ENCODE measurements around the gene PARP1.

PARP1 gene

DNA sequence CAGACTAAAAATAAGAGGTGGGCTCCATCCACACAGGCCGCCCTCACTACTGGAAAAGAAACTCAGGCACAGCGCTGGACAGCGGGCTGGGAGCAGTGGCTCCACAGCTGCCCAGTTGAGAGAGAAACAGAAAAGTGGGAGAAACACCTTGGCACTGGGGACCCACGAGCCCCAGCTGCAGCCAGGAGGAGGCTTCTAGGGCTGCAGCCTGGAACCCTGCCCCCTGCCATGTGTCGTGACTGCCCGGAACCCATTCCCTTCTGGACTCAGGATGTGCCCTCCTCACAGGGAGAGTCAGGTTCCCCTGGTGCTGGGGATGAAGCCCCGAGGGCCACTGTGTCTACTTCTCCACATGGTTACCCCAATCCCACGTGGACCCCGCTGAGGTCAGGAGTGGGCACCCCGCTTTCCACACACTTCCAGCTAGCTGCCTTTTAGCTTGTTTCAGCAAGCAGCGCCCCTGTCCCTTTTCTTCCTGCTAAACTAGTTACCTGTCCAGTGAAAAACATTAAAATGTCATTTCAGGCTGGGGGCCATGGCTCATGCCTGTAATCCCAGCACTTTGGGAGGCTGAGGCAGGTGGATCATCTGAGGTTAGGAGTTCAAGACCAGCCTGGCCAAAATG lies 35.9 kb downstream of the PARP1 start:
- DNase-seq: no peak

DNA sequence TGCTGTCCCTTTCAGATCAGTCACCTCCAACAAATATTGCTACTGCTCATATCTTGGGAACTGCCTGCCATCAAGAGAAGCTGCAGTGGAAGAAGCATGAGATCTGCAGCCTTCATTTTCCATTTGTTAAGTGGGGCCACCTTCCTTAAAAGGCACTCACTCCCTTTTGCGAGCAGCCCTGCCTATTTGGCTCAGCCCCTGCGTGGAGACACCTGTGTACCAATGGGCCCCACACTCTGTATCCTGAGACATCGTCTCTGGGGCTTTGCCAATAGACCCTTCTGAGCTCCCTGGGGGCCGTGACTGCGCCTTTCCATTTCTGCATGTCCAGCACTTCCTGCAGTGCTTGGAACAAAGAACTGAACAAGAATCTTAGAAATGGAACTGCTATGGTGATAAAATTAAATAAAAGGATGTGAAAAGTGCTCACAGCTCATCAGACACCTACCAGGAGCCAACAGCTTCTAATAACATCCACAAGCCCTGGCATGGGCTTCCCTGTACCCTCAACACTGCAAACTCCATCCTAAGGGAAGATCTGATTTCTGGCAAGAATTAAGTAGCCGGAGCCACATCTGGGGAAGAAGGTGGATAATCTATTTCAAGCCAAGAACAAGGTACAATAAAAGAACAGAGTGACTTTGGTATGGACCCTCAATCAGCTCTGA lies 36.7 kb downstream of the PARP1 start:
- DNase-seq: no peak

DNA sequence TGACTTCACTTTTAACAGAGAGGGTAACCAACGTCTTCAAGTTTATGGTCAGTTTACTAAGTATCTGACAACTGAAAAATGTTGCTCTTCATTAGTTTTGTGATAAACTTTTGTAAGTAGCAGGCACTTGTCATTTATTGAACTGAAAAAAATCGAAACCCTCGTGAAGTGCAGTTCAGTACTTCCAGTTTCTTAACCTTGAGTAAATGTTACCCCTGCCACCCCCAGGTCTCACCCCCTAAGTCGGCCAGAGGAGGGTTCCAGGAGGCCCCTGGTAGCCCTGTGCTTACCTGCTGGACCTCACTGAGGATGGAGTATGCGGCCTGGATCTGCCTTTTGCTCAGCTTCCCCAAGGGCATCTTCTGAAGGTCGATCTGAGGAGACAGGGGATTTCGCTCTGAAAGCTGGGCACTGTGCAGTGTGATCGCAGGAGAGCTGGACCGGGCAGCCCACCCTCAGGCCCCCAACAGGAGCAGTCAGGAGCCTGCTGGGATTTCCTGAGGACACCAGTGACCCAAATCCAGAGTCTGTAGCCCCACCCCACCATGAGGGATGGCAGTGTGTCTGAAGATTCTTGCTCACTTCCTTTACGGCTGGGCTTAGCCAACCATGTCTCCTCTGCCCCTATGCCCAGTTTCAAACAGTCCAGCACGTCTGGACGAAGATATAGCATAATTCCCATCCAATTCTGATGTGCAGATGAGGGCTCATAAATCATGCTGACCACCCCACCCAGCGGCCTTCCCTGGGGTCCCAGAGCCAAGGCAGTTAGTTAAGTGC lies 37.6 kb downstream of the PARP1 start:
- DNase-seq: no peak

DNA sequence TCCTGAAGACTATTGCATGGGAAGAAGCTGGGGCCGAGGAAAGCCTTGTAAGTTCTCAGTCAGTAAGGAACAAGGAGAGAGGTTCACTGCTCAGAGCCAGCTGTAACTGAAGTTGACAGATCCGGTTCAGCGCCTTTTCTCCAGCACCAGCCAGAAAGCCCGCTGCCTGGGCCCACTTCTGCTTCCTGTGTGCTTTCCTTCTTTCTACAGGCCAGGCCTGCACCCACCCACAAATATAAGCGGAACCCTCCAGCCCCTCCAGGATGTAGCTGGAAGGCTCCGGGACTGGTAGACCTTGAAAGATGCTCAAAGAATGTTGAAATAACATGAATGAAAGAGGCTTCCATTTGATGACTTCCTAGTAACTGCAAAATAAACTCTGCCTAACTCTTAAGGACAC lies 38.8 kb downstream of the PARP1 start:
- DNase-seq: no peak

DNA sequence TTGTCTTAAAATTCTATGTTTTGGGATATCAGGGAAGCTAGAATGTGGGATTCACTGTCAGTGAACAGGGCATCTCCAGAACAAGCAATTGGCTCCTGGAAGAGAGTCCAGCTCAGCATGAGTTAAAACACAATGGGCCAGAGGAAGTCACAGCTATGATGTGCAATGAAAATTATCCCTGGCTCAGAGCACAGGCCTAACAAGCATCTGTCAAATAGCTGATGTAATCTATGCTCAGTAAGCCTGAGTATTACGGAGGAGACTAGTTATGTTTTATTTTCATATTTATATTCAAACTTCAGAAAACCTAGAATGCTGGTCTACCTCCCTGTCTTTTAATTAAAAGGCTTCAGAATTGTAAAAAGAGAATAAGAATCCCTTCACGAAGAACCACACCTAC lies 41.6 kb downstream of the PARP1 start:
- DNase-seq: no peak

DNA sequence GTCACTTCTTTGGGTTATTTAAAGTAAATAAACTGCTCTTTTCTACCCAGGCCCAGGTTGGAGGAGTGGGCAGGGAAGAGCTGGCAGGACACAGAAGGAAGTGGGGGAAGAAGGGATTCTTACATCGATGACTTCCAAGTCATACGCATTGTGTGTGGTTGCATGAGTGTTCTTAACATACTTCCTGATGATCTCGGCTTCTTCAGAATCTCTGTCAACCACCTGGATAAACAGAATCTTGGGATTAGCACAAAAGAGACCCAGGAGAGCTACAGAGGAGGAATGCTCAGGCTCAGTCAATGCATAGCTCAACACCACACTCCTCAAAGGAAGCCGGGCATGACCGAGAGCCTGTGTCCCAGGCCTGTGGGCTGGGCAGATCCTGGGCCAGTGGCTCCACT lies 42.1 kb downstream of the PARP1 start:
- no peak for DNase-seq

DNA sequence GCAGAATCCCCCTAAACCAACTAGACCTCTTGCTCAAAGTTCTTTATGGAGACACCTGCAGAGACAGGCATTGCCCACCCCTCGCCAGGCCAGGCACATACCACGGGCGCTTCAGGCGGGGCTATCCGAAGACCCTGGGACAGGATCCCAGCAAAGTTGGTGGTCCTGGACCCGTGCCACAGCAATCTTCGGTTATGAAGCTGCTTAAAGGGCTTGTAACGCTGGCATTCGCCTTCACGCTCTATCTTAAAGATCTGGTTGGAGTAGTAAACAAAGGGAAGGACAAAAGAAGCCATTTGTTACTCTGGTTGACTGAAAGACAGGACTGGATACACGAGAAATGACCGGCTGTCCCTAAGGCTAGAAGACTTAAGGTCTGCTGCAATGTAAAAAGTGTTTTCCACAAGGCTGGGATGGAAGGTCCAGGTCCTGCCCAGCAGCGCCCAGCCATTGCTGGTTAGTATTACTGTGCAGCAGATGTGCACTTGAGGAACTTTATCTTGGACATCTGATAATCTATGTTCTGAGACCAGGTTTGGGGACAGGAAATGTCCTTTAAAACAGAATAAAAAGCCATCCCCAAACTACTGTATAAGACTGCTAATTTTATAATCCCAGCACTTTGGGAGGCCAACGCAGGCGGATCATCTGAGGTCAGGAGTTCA lies 42.9 kb downstream of the PARP1 start:
- DNase-seq: no peak

DNA sequence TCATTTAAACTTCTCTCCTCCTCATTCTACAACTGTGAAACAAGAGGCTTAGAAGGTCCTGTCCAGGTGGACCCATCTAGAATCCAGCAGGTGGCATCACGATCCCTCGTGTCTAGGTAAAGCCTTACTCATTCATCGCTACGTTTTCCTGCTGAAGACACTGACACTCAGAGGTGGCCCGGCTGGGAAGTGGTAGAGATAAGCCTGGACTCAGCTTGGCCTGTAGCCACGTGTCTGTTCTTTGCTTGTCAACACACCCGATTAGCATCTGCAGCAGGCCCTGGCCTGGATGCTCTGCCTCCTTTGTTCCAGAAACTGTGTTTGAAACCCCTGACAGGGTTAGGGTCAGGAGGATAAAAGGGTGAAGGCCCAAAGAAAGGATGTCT lies 43.4 kb downstream of the PARP1 start:
- no peak for DNase-seq

DNA sequence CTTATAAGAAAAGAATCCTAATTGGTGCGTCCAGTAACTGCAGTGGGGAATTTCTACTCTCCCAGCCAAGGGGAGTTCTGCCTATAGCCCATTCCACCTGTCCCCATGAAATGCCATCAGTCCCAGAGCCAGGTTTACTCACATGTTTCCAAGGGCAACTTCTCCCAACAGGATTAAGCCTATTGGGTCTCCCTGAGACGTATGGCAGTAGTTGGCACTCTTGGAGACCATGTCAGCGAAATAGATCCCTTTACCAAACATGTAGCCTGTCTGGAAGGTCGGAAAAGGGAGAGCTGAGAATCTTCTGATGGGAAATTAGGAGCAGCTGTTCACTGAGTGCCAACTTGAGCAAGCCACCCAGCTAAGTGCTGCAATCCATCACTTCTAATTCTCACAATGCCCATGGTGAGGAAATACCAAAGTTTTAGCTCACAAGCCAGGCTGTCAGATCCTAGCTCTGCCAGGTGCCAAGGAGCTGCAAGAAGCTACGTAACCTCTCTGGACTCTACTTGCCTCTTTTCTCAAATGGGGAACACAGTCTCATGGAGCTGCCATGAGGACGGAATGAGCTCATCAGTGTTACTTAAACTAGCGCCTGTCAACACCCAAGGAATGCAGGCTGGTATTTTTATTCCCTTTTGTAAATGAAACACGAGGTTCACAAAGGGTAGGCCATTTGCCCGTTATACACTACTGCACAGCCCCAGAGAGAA lies 43.9 kb downstream of the PARP1 start:
- DNase-seq: no peak

DNA sequence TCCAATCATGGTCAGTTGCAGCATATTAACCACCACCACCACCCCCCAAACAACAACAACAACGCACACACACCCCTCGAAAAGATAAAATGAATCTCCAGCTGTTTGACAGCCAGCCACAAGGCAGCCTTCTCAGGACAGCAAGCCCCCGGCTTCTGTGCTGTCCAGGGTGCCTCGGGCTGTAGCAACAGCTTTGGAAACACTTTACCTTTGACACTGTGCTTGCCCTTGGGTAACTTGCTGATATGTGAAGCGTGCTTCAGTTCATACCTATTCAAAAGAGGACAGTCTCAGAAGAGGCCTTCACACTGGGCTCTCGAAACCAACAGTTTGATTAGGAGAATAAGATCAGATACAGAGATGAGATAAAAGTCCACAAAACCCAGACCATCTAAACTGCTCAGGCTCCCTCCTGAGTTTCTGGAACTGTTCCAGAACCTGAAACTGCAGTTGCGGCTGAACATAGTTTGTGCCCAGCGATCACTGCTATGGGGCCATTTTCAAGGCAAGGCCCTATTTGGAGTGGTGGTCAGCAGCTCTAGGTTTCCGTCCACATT lies 44.9 kb downstream of the PARP1 start:
- DNase-seq: no peak

DNA sequence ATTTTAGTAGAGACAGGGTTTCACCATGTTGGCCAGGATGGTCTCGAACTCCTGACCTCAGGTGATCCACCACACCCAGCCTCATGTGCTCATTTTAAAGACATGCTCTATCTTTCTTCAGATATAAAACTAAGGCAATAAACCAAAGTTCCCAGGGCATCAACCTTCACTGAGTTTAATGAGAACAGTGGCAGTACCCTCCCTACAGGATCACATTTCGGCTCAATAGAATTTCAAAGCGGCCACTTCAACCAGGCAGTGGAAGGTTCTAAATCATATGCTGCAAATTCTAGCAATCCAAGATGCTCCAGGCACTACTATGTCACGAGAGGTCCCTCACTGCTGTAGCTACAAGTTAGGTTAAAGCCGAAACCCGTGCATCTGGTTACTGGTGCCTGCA lies 45.5 kb downstream of the PARP1 start:
- no peak for DNase-seq

DNA sequence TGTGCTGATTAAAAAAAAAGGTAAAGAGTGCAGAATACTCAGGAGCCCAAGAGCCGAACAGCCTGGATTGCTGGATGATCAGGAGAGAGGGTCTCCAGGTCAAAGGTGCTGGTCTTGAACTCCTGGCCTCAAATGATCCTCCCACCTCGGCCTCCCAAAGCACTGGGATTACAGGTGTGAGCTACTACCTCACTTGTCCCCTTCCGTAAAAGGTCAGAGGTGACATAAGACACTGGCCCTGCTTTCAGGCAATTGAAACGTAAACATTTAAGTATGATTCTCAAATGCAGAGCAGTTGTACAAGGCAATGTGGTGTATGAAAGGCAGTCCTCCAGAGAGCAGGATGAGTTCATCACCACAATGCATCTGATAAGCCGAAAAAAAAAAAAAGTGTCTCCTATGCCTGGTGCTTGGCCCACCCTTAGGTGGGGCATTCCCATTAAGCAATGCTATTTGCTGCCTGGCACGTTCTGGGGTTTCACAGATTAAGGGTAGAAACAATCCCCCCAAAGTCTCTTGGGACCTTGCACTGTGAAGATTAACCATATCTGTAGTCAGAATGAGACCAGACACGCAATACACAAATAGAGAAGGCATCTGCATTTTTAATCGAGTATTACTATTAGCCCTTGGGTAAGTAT lies 47.7 kb downstream of the PARP1 start:
- DNase-seq: peak; percentile 19

DNA sequence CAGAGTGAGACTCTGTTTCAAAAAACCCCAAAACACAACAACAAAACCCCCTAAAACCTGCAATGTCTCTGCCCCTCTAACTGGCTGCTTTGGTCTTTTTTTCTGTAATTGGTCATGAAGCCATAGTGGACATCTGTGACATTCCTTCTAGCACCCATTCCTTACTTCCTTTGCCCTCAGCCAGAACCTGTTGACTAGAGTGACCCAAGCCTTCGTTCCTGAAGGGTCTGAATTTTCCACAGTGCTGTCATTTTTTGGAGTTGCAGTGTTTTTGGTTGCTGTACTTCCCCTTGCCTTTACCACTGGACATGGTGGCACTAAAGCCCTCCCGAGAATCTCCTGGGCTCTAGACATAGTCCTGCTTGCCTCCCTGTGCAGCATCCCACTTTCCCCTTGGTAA lies 50.5 kb downstream of the PARP1 start:
- DNase-seq: no peak

DNA sequence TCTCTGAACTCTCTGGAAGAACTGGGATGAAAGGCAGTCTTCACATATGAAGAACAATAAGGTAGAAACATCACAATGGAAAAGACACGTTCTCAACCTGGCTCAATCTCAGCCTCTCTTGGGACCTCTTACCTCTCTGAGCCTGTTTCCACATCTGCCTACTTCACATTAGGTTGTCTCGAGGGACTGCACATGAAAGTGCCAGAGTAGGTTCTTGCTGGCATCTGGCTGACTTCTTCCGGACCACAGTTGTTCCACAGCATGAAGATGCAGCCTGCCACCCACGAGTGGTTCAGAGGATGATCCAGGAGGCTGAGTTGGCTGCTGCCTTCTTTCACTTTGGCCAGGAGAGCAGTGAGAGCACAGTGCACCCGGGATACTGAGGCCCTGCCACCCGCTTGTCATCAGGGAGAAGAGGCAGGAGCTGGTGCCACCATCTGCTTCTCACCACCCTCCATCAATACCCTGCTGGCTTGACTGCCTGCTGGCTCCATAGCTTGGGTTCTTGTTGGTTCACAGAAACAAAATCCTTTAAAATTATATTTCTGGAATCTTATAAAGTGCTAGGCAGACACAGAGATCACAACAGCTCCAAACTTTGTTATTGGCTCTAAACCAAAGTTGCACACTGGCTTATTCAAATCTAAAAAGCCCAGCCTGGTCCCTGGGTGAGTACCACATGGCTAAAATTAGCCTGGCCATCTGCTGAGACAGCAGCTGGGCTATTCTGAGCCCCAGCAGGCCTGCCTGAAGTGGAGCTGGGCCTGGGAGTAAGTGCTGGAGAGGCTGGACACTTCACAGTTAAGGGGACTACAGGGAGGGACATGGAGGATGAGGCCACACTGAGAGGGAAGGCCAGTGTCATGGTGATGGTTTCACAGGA lies 52.0 kb downstream of the PARP1 start:
- no peak for DNase-seq

DNA sequence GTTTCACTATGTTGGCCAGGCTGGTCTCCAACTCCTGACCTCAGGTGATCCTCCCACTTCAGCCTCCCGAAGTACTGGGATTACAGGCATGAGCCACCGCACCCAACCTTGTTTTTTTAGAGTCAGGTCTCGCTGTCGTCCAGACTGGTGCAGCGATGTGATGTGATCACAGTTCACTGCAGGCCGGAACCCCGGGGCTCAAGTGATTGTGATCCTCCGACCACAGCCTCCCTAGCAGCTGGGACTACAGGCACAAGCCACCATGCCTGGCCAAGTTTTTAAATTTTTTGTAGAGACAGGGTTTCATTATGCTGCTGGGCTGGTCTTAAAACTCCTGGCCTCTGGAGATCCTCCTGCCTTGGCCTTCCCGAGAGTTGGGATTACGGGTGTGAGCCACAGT lies 52.9 kb downstream of the PARP1 start:
- DNase-seq: no peak

DNA sequence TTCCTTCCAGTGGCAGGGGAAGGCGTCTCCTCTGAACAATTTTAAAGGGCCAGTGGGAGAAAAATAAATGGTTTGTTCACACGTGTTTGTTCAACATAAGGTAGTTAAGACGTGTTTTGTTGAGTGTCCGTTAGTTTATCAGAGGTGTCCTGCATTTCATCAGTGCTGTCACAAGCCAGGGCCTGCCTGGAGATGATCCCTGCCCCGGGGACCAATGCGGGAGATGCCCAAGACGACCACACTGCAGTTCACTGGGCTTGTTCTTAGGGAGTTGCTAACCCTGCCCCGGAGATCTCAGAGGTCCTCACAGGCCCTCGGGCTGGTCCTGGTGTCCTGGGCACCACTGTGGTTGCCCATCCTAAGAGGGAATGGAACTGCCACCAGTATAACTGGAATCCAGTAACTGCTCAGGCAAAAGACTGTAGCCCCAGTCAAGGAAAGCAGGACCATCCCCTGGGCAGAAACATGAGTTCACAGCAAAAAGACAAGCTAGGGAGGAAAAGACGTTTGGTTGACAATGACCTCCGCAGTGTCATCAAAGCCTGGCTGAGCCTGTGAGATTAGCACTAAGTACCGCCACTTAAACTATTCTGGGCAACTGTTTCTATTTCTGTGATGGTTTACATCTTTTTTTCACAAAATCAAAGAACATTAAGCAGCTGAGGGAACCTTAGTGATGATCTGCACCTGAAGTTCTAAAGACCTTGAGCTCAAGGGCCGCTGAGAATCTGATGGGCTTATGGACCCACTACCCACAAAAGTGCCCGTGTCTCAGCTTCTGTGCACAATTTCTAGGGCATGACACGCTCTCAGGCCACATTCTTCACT lies 54.0 kb downstream of the PARP1 start:
- no peak for DNase-seq

DNA sequence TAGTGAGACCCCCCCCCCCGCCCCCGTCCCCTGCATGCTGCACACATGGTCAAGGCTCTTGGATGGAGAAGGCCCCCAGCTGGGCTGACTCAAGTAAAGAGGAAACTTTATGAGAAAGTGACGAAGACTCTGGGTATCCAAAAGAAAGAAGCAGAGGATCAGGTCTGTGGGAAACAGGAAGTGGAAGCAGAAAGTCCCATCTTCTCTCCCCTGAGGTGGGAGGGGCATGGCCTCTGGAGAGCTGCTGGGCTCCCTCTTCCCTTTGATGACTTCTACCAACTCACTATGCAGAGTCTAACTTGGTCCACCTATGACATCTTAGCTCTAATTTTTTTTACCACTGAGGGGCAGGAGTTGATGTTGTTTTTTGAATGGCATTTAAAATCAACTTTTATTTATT lies 56.2 kb downstream of the PARP1 start:
- peak; percentile 28 for DNase-seq

DNA sequence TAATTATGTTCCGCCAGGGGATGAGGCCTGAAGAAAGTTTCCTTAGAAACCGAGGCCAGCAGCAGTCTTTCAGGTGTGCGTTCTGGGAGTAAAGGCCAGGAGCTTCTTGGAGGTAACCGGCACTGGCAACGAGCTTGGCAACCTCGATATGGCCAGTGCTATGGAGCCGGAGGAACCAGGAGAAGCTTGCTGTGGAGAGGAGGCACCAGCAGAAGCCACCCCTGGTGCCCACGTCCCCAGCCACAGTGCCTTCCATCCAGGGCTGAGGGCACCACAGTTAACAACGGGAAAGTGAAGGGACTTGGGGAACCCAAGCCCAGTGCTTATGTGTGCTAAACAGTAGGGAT lies 57.4 kb downstream of the PARP1 start:
- no peak for DNase-seq

DNA sequence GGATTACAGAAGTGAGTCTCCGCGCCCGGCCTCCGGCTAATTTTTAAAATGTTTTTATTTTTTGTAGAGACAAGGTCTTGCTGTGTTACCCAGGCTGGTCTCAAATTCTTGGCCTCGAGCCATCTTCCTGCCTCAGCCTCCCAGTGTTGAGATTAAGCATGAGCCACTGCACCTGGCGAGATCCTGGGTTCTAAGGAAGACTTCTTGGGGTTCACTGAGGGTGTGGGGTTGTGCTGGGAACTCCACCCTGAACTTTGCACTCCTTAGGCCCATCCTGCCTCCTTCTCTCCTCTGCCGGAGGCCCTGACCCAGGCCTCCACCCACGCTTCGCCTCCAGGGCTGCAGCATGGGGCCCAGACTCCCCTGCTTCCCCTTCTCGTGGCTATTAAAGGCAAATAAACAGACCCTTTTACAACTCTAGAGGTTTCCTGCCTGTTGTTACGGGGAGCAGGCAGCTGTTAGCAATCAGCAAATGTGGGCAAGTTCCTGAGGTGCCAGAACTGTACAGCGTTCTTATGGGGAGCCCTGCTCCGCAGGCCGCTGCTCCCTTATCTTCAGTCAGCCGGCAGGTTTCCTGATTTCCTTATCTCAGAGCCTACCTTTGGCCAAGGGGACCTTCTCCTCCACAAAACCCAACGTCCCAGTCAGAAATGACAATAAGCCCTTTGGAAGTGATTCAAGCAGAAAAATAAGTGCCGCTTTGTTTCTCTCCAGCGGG lies 57.9 kb downstream of the PARP1 start:
- DNase-seq: peak; percentile 11

DNA sequence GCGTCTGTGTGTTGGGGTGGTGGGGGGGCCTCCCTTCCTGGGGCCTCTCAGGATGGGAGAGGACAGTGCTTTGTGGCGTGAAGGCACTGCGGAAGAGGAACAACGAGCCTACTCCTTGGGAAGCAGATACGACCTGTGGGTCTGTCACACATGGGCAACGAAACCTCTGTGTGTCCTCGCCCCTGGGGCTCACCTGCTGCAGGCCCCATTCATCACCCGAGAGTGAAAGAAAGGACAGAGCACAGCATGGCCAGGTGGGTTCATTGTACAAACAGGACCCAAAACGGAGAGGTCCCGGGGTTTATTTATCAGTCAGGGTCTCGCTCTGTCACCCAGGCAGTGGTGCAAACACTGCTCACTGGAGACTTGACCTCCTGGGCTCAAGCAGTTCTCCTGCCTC lies 58.8 kb downstream of the PARP1 start:
- no peak for DNase-seq

All from OCI-M1 (cell line).